HG02870 (cell line): ENCODE results near the gene TLX2.
"Not testable (repeated sequence)": the region's sequence is repeated elsewhere in the genome, so short reads cannot be mapped to it uniquely, and the experiment has no call there.

Experiments used
- ATAC-seq: cut with Tn5 transposase; IDR thresholded peaks from one replicate; pipeline ENCODE4 v1.9.1; 2021; ENCODE audit warnings: mild to moderate bottlenecking, moderate library complexity; ENCODE audit not compliant: unreplicated experiment

TLX2 gene

GRCh38 chr2:74514368-74515270 lies at the start of gene TLX2:
Gene TLX2 (plus strand): TSS chr2:74514450. CDS start chr2:74514807, 357 bp downstream.
- ATAC-seq: no peak

GRCh38 chr2:74470742-74471141 lies 43.5 kb upstream of the TLX2 start:
- ATAC-seq: not testable (repeated sequence)

- ATAC-seq: no peak
Measured at GRCh38 chr2:74471332-74472065, 42.8 kb upstream of the TLX2 start.

GRCh38 chr2:74472086-74472944 lies 41.9 kb upstream of the TLX2 start, which contains the start of gene MRPL53:
Gene MRPL53 (minus strand): TSS chr2:74472680. CDS start chr2:74472660, 20 bp downstream.
- peak; percentile 80 for ATAC-seq

- ATAC-seq: no peak
Measured at GRCh38 chr2:74472945-74473258, 41.3 kb upstream of the TLX2 start.

- no peak for ATAC-seq
Measured at GRCh38 chr2:74474481-74474880, 39.8 kb upstream of the TLX2 start.

- no peak for ATAC-seq
Measured at GRCh38 chr2:74474899-74475298, 39.4 kb upstream of the TLX2 start.

- ATAC-seq: no peak
Measured at GRCh38 chr2:74481431-74481830, 32.8 kb upstream of the TLX2 start.

GRCh38 chr2:74481961-74482800 lies 32.1 kb upstream of the TLX2 start:
- peak; percentile 38 for ATAC-seq

GRCh38 chr2:74482801-74483674 lies 31.2 kb upstream of the TLX2 start, which contains the start of the genes CCDC142 and TTC31:
Gene CCDC142 (minus strand): TSS chr2:74482998. CDS start chr2:74482837, 161 bp downstream.
Gene TTC31 (plus strand): TSS chr2:74483081. CDS start chr2:74483096, 15 bp downstream.
- ATAC-seq: peak; percentile 90

- not testable (repeated sequence) for ATAC-seq
Measured at GRCh38 chr2:74483675-74484164, 30.5 kb upstream of the TLX2 start.

GRCh38 chr2:74486141-74486540 lies 28.1 kb upstream of the TLX2 start:
- ATAC-seq: no peak

- ATAC-seq: no peak
Measured at GRCh38 chr2:74488643-74489481, 25.4 kb upstream of the TLX2 start.

GRCh38 chr2:74489906-74490305 lies 24.3 kb upstream of the TLX2 start:
- ATAC-seq: no peak

- ATAC-seq: no peak
Measured at GRCh38 chr2:74491648-74492544, 22.4 kb upstream of the TLX2 start.

- ATAC-seq: no peak
Measured at GRCh38 chr2:74493546-74493945, 20.7 kb upstream of the TLX2 start.

- ATAC-seq: no peak
Measured at GRCh38 chr2:74495440-74495839, 18.8 kb upstream of the TLX2 start.
